ENCODE data around the gene POGK.
"Not testable (repeated sequence)": the region's sequence is repeated elsewhere in the genome, so short reads cannot be mapped to it uniquely, and the experiment has no call there.

Gene POGK, protein sequence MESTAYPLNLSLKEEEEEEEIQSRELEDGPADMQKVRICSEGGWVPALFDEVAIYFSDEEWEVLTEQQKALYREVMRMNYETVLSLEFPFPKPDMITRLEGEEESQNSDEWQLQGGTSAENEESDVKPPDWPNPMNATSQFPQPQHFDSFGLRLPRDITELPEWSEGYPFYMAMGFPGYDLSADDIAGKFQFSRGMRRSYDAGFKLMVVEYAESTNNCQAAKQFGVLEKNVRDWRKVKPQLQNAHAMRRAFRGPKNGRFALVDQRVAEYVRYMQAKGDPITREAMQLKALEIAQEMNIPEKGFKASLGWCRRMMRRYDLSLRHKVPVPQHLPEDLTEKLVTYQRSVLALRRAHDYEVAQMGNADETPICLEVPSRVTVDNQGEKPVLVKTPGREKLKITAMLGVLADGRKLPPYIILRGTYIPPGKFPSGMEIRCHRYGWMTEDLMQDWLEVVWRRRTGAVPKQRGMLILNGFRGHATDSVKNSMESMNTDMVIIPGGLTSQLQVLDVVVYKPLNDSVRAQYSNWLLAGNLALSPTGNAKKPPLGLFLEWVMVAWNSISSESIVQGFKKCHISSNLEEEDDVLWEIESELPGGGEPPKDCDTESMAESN

DNA sequence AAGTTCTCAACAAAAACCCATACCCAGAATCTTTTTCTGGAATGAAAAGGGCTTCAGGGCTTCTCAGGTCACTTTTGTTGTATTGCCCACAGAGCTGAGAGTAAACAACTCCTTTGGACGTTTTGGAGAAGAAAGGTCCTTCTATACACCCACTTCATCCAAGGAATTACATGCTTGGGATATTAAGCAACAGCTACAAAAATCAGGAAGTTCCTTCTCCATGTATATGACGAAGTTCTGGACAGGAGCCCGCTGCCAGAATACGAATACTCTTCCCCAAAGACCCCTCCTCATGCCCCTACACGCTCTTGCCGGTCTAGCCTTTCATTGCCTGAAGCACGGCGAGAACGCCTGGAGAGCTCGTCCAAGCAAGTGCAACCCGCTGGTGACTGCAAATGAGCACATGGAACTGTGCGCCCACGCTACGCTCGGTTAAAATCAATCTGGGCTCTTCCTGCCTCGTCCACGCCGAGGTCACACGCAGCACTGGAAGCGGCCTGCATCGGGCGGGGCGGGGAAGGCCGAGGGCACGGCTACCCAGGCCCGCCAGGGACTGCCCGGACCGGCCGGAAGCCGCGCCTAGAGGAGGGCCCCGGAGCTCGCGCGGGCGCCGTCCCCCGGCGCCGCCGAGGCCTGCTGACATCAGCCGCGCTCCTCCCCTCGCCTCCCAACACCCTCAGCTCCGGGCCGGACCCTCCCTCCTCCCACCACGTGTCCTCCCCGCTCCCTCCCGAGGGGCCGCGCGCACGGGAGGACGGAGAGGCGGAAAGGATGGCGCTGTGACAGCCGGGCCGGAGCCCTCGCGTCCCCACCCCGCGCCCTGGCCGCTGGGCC is at the start of gene POGK:
Gene POGK, plus strand, starts transcription at position 710 of the 834 bp plus-strand sequence. CDS start 1,482 bp downstream, outside the sequence.
- DNase-seq (ENCODE audit: low read depth): peak; percentile 80

DNA sequence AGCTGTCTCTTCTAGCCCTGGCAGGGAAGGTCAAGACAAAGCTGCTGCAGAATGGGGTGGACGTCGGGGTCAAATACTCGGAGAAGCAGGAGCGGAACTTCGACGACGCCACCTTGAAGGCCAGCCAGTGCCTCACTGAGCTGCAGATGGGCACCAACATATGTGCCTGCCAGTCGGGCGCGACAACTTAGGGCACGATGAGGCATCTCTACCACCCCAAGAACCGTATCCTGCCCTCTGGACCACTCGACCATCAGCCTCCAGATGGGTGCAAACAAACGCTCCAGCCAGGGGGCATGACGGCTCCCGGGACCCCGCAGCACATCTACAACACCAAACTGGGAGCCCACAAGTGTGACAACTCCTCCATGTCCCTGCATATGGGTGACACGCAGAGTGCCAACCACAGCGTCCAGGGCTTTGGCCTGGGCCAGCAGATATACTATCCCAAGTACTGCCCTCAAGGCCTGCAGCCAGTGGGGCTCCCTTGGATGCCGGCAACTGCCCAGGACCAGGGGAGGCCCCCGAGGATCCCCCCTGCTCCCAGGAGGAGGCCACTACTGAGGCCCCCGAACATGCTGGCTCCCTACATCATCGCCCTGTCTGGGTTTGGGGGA is 42.5 kb upstream of the POGK start:
- DNase-seq (ENCODE audit: low read depth): no peak

DNA sequence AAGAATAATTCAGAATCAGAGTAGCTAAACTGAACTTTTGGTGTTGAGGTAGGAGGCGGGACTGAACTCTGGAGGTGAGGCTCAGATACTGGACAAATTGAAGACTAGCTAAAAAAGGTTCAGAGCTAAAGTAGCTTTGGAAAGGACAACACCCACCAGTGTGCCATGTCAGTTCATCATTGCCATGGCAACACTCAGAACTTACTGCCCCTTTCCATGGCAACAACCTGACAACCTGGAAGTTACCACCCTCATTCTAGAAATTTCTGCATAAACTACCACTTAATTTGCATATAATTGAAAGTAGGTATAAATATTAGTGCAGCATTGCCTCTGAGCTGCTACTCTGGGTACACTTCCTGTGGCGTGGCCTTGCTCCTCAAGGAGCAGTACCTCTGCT is 30.3 kb upstream of the POGK start:
- no peak for DNase-seq (ENCODE audit: low read depth)

DNA sequence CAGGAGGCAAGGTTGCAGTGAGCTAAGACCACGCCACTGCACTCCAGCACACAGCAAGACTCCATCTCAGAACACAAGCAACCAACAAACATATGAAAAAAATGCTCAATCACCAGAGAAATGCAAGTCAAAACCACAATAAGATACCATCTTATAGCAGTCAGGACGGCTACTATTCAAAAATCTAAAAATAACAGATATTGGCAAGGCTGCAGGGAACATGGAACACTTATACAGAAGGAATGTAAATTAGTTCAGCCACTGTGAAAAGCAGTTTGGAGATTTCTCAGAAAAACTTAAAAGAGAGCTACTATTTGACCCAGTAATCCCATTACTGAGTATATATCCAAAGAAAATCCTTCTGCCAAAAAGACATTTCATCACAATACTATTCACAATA is 27.6 kb upstream of the POGK start:
- no peak for DNase-seq (ENCODE audit: low read depth)

DNA sequence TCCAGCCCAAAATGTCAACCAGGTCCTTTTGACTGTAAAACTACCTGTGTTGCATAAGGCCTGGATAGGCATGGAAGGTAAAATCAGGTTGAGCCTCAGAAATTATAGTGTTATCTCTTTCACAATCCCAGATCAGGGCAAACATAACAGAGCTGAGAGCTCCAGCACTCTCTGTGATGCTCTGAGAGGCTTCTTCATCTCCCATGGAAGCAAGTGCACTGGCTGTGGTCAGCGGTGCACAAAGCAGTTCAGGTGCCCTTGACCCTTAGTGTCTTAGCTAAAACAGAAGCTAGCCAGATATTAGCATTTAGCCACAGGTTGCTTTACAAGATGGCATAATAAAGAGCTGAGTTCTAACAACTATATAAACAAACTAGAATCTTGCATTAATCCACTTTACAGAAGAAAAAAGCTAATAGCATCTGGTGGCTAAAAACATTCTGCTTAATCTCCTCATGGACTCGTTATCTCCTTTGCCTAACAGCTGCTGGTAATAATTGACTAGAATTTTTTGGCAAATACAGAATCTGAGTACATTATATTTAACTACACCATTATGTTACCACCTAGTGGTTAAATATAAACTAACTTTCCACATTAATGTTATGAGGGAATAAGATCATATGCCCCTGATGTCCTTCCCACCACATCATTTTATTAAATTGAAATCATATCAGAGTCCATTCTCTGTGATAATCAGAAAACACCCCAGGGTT is 25.6 kb upstream of the POGK start:
- DNase-seq (ENCODE audit: low read depth): no peak

DNA sequence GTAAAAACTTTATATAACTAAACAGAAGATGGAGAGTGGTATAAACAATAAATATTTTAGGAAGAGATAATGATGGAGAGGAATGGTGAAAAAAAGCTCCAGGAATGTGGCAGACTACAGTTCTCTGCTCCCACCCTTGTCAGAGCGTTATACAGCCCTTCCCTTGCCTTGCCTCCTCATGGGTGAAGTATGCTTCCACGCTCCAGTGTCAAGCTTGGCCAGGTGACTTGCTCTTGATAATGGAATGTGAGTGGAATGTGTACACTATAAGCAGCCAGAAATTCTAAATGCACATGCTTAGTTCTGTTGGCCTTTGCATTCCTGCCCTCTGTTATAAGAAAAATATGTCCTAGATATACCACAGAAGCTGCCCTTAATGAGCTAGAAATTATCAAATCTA is 24.7 kb upstream of the POGK start:
- DNase-seq (ENCODE audit: low read depth): no peak

DNA sequence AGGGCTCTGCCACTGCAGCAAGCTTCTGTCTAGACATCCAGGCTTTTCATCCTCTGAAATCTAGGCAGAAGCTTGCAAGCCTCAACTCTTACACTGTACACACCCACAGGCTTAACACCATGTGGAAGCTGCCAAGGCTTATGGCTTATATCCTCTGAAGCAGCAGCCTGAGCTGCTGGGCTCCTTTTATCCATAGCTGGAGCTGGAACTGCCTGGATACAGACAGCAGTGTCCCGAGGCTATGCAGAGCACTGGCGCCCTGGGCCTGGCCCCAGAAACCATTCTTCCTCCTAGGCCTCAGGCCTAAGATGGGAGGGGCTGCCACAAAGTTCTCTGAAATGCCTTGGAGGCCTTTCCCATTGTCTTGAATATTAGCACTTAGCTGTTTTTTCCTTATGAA is 19.3 kb upstream of the POGK start:
- no peak for DNase-seq (ENCODE audit: low read depth)

DNA sequence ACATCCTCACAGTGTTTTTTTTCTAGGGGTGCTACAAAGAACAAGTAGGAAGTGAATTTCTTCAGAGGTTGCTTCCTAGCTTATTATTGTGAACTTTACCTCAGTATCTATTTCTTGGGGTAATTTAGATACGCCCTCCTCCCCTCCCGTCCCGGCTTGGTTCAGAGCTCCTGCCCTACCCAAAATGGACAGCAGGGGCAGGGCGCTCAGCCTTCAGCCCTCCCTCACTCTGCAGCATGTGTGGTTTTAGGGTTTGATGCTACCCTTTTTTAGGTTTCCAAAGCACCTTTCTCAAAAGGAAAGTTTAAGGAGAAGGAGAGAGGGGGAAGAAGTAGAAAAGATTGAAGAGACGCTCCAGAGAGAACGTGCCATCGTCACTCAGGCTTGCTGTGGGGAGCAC is 16.9 kb upstream of the POGK start:
- DNase-seq (ENCODE audit: low read depth): no peak

DNA sequence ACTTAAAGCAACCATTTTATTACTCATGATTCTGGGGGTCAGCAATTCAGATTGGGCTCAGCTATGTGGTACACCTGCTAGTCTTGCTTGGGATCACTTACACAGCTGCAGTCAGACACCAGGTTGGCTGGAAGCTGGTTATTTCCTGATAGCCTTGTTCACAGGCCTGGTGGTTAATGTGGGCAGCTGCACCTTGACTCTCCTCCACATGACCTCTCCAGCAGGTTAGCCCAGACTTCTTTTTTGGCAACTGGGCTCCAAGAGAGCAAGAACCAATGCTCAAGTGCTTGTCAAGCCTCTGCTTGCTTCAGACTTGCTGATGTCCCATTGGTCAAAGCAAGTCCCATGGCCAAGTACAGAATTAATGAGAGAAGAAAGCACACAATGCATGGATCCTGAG is 11.8 kb upstream of the POGK start:
- DNase-seq (ENCODE audit: low read depth): no peak

DNA sequence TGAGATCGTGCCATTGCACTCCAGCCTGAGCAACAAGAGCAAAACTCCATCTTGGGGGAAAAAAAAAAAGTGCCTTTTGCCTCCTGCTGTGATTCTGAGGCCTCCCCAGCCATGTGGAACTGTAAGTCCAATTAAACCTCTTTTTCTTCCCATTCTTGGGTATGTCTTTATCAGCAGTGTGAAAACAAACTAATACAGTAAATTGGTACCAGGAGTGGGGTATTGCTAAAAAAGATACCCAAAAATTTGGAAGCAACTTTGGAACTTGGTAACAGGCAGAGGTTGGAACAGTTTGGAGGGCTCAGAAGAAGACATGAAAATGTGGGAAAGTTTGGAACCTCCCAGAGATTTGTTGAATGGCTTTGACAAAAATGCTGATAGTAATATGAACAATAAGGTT is 9.5 kb upstream of the POGK start:
- DNase-seq (ENCODE audit: low read depth): not testable (repeated sequence)

DNA sequence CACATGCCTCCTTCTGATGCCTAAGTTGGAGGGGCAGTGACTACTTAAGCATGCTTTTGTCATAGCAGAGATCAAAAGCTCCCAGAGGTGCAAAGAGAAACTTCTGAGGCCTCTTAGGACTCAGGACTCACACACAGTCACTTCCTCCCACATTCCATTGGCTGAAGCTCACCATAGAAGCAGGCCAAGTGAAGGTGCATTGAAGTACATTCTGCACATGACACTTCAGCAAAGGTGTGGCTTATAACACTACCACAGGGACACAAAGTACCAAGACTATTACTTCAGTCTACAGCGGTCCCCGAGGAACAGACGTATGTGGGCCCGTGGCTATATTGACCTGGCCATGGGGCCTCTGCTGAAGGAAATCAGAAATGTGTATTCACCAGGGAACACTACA is 2.5 kb upstream of the POGK start:
- no peak for DNase-seq (ENCODE audit: low read depth)

DNA sequence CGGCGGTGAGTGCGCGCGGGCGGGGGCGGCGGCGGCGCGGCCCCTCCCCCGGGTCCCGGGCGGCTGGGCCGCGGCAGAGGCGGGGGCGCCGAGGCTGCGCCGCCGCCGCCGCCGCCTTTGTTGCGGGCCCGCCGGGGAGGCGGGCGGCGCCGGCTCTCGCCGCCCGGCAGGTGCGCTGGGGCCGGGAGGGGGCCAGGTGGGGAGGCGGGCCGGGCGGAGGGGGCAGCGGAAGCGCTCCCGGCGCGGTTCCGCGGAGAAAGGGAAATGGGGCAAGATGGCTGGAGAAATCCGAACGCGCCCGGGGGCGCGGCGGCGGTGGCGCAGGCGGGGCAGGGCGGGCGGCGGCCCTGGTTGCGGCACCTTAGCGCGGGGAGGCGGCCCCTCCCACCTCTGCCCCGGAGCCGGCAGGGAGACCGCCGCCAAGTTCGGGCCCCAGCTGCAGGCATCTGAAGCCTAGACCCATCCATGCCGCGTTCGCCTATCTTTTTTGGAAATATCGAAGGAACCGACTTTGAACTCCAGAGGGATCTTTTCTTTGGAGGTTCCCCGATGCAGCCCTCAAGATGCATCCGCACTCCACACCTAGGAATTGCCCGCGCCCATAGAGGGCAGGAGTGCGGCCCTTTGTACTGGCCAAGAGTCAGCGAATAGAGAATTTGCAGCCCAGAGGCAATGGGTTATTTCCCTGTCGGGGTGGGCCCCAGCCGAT is 479 bp downstream of the POGK start:
- peak; percentile 56 for DNase-seq (ENCODE audit: low read depth)

DNA sequence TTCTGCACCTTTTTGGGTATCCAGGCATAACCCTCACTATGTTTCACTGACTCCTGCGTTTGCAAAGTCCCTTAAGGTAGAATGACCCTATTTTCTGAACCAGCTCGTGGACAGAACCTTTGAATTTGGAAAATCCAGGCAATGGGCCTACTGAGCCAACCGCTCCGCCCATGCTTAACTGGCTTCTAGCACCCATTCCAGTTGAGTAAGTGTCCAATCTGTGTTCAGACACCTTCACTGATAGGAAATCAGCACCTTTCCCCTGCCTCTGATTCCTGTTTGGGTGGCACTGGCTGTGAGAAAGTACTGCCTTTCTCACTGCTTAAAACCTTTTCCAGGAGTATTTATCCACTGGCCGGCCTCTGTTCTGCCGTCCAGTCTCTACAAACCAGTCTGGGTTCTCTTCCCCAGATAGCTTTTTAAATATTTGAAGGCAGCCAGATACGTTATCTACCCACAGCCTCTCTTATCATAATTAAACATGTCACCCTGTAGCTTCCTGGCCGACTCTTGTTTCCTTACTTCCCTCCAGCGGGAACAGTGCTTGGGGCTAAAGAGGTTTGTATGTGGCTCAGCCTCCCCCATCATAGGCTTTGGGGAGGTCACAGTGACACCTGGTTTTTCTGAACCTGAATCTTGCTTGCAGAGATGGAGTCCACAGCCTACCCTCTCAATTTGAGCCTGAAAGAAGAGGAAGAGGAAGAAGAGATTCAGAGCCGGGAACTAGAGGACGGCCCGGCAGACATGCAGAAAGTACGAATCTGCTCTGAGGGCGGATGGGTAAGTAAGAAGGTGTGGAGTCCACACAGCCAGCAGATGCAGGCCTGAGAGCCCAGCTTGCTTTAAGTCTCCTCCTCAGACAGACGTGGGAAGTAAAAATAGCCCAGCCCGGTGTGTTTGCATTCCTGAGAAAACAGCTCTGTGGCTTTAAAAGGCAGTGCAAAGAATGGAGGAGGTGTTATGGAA is 1.3 kb downstream of the POGK start:
- DNase-seq (ENCODE audit: low read depth): no peak

DNA sequence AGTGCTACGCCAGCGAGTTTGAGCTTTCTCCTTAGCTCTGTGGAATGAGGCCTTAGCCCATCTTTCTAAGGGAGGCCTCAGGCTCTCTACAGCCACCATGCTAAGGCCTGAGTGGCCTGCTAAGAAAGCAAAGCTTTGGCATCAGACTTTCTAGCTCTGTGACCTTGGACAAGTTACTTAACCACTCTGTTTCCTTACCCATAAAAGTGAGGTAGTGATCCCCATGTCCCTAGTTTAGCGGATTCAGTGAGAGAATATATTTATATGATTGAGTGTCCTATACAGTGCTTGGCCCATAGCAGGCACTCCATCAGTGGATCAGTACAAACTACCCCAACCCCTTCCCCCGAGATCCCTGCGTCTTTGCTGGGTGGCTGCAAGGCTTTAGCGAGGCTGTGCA is 4.0 kb downstream of the POGK start:
- DNase-seq (ENCODE audit: low read depth): no peak

DNA sequence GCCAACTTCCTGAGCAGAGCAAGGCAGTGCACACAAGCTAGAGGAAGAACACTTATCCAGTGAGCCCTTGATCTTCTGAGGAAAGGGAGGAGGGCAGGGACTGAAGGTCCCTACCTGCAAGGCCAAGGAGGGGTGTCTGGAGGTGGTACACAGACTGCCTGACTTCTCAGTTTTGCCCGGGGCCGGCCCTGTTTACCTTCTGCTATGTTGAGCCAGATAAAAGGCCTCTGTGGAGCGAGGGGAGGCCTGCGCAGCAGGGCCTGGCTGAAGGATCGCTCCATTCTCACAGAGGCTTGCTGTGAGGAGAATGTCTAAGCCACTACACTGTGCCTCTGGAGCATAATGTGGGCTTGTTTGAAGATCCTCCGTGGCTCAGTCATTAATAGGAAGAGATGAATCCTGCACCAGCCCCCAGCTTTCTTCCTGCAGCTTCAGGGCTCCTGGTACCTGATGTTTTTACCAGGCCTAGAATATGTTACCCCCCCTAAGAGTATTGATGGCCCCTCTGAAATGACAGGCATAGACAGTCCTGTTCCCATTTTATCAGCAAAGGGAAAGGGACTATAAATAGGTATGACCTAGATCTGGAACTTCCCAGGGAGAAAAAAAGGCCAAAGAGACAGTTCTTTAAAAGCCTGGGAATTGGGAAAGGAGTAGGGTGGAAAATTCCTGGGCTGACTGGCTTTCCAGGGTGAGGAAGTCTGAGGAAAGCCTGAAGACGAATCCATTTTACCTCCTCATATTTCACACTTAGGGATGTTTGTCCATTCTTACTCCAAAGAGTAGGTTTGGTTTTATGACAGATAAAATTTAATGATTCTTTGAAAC is 4.7 kb downstream of the POGK start:
- DNase-seq (ENCODE audit: low read depth): no peak

DNA sequence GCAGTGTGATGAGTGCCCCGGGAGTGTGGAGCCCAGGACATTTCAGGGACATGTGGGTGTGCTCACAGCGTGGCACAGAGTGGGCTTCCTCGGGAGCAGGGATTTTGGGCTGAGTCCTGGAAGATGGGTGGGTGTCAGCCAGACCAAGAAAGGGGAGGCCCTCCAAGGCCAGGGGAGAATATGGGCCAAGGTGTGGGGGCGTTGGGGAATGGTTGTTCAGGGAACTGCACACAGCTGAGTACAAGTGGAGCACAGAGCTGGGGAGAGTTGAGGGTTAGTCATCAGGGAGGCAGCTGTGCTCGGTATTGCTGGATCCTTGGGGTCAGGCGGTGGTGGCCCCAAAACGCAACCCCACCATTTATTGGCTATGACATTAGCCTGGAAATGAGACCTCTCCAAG is 5.5 kb downstream of the POGK start:
- no peak for DNase-seq (ENCODE audit: low read depth)

DNA sequence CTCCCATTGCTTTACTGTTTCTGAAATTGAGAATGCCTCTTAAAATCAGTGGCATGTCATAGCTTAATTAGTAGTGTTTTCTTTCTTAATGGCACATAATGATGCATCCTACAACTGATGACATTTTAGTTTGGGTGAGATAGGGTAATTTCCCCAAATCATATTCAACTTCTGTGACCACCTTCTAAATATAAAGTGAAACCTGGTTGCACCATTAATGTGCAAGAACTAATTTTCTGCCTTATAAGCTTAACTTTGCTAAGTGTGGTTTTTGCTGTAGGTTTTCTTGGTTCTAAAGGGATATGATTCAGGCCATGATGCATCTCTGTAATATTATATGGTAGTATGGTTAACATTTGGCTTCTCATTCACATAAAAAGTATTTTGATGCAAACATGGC is 8.9 kb downstream of the POGK start:
- DNase-seq (ENCODE audit: low read depth): no peak

DNA sequence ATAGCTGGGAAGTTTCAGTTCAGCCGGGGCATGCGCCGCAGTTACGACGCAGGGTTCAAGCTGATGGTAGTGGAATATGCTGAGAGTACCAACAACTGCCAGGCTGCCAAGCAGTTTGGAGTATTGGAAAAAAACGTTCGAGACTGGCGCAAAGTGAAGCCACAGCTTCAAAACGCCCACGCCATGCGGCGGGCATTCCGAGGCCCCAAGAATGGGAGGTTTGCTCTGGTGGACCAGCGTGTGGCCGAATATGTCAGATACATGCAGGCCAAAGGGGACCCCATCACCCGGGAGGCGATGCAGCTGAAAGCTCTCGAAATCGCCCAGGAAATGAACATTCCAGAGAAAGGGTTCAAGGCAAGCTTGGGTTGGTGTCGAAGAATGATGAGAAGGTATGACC is 9.9 kb downstream of the POGK start:
- DNase-seq (ENCODE audit: low read depth): no peak

DNA sequence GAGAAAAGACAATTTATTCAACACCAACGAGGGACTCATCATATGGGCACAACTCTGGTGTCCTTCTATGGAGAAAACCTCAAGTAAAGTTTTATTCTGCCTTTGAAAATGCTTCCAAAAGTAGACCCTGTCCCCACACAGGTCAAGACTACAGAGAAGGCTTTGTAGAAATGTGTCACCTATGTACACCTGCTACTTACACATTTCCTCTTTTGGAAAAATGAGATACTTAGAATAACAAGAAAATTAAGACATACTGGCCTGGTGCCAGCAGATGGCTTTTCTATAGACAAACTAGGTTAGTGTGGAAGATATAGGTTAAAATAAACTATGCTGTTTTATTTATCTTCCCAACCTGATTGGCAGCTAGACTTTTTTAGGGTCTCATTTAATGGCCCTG is 13.6 kb downstream of the POGK start:
- DNase-seq (ENCODE audit: low read depth): no peak
